GM06990 (cell line): ENCODE measurements around the gene MAIP1.
A peak's percentile ranks its signal among the peaks of the same experiment; 100 is the strongest.

Experiments used
- DNase-seq: peaks from one replicate; pipeline ENCODE4 v3.0.0-alpha.2; 2011; ENCODE audit not compliant: insufficient read length; ENCODE audit errors: extremely low read depth
- H3K27me3 ChIP-seq: replicated peaks from 2 replicates; pipeline ENCODE4 v1.6.0; 2011; ENCODE audit warnings: low read length; ENCODE audit not compliant: control insufficient read depth, insufficient read depth
- H3K36me3 ChIP-seq: 2 replicates; pipeline ENCODE4 v1.5.1; 2011; ENCODE audit warnings: low read length; ENCODE audit not compliant: control insufficient read depth, insufficient read depth
- H3K4me3 ChIP-seq: replicated peaks from 2 replicates; pipeline ENCODE4 v1.5.1; 2011; ENCODE audit warnings: low read depth, mild to moderate bottlenecking, control low read depth, low read length
- CTCF ChIP-seq: IDR thresholded peaks from 2 replicates; pipeline ENCODE4 v1.5.1; 2011; ENCODE audit warnings: low read length, control low read depth, mild to moderate bottlenecking, inconsistent platforms; ENCODE audit not compliant: insufficient read depth, poor library complexity, severe bottlenecking

Gene MAIP1

GRCh38 chr2:199977984-199978415, 22.6 kb downstream of the MAIP1 start:
- DNase-seq, result peak; percentile 37
- Histone ChIP-seq H3K36me3 (no peaks in the 10 kb centered on the region; the same call in 1 of the 2 replicates), H3K27me3 (no peaks in the 10 kb centered on the region), H3K4me3 (no peak overlapping the region)
- no peak for TF ChIP-seq CTCF

GRCh38 chr2:199979398-199979797, 24.0 kb downstream of the MAIP1 start:
- TF ChIP-seq CTCF, result no peak
- Histone ChIP-seq H3K27me3 (no peaks in the 10 kb centered on the region), H3K4me3 (no peak overlapping the region), H3K36me3 (no peaks in the 10 kb centered on the region)
- DNase-seq, result no peak

GRCh38 chr2:199979832-199980628, 24.6 kb downstream of the MAIP1 start:
- H3K4me3 ChIP-seq, result no peak overlapping the region
- no peak for DNase-seq
- no peaks in the 10 kb centered on the region for H3K27me3 ChIP-seq
- H3K36me3 ChIP-seq, result no peaks in the 10 kb centered on the region
- TF ChIP-seq CTCF, result peak; percentile 72

GRCh38 chr2:199982126-199982843, 26.9 kb downstream of the MAIP1 start:
- H3K36me3 ChIP-seq, result no peaks in the 10 kb centered on the region
- no peak for TF ChIP-seq CTCF
- no peak for DNase-seq
- no peak overlapping the region for H3K4me3 ChIP-seq
- no peaks in the 10 kb centered on the region for H3K27me3 ChIP-seq

- TF ChIP-seq CTCF, result no peak
- H3K4me3 ChIP-seq, result no peak overlapping the region
- no peak for DNase-seq
- H3K36me3 ChIP-seq, result no peaks in the 10 kb centered on the region
- H3K27me3 ChIP-seq, result no peaks in the 10 kb centered on the region
Measured at GRCh38 chr2:199983534-199983933, 28.2 kb downstream of the MAIP1 start.
